ENCODE data around the gene LNX1.
A peak's percentile ranks its signal among the peaks of the same experiment; 100 is the strongest.

Gene LNX1

GRCh38 chr4:53595204-53595603, 3.9 kb upstream of the LNX1 start:
- DNase-seq (ENCODE audit: low spot score) = no peak
- no peak overlapping the region for H3K4me3 ChIP-seq
- TF ChIP-seq CTCF (IDR thresholded peaks at IDR 0.05) = no peak
- H3K27ac ChIP-seq = no peak overlapping the region

GRCh38 chr4:53593765-53594164, 2.5 kb upstream of the LNX1 start:
- no peak overlapping the region for H3K27ac ChIP-seq
- no peak for TF ChIP-seq CTCF (IDR thresholded peaks at IDR 0.05)
- no peak for DNase-seq (ENCODE audit: low spot score)

GRCh38 chr4:53592686-53593501, 1.6 kb upstream of the LNX1 start:
- TF ChIP-seq CTCF (IDR thresholded peaks at IDR 0.05) = no peak
- no peak for DNase-seq (ENCODE audit: low spot score)
- Histone ChIP-seq H3K27ac (no peak overlapping the region), H3K4me3 (peak overlapping the region; percentile 21)

More at GRCh38 chr4:53593765-53594164, 2.5 kb upstream of the LNX1 start:
- H3K4me3 ChIP-seq = no peak overlapping the region

GRCh38 chr4:53592122-53592521, 836 bp upstream of the LNX1 start:
- no peak overlapping the region for H3K4me3 ChIP-seq
- TF ChIP-seq CTCF (IDR thresholded peaks at IDR 0.05) = no peak

GRCh38 chr4:53590187-53590586, 1.1 kb downstream of the LNX1 start:
- Histone ChIP-seq H3K27ac (no peak overlapping the region), H3K4me3 (no peak overlapping the region)
- DNase-seq (ENCODE audit: low spot score) = no peak
- TF ChIP-seq CTCF (IDR thresholded peaks at IDR 0.05) = no peak

More at GRCh38 chr4:53592122-53592521, 836 bp upstream of the LNX1 start:
- no peak overlapping the region for H3K27ac ChIP-seq
- DNase-seq (ENCODE audit: low spot score) = no peak

GRCh38 chr4:53589511-53589910, 1.8 kb downstream of the LNX1 start:
- H3K27ac ChIP-seq = no peak overlapping the region
- DNase-seq (ENCODE audit: low spot score) = no peak
- H3K4me3 ChIP-seq = no peak overlapping the region
- no peak for TF ChIP-seq CTCF (IDR thresholded peaks at IDR 0.05)

GRCh38 chr4:53587135-53587534, 4.2 kb downstream of the LNX1 start:
- Histone ChIP-seq H3K4me3 (no peak overlapping the region), H3K27ac (no peak overlapping the region)
- DNase-seq (ENCODE audit: low spot score) = no peak
- TF ChIP-seq CTCF (IDR thresholded peaks at IDR 0.05) = no peak

All from coronary artery (tissue), 2 donors.